ENCODE results near the gene CDH20. TPM values are rescaled to one million over a fixed set of nuclear protein-coding genes. Genes with fewer than 3 reads are reported as not detected.
A peak's percentile ranks its signal among the peaks of the same experiment; 100 is the strongest.

CDH20 gene
- total RNA-seq, 1 donor from 2014 or later: not detected

- Histone ChIP-seq H3K27me3 (ENCODE audit: control insufficient read depth, insufficient read depth, low read length) (no peaks in the 10 kb centered on the region), H3K4me3 (ENCODE audit: low read depth, low read length) (no peak overlapping the region), H3K36me3 (ENCODE audit: control insufficient read depth, insufficient read depth, low read length) (no peaks in the 10 kb centered on the region)
- DNase-seq (ENCODE audit: low read depth): peak; percentile 49
- TF ChIP-seq CTCF (IDR thresholded peaks at IDR 0.05; ENCODE audit: insufficient read depth, low read length, poor library complexity, severe bottlenecking): peak; percentile 83
These were observed 218.4 kb downstream of the CDH20 start for GRCh38 chr18:61551586-61551985.

GRCh38 chr18:61553045-61553659 lies 219.9 kb downstream of the CDH20 start:
- H3K27me3 ChIP-seq (ENCODE audit: control insufficient read depth, insufficient read depth, low read length): no peaks in the 10 kb centered on the region
- no peak overlapping the region for H3K4me3 ChIP-seq (ENCODE audit: low read depth, low read length)
- no peak for TF ChIP-seq CTCF (IDR thresholded peaks at IDR 0.05; ENCODE audit: insufficient read depth, low read length, poor library complexity, severe bottlenecking)
- H3K36me3 ChIP-seq (ENCODE audit: control insufficient read depth, insufficient read depth, low read length): no peaks in the 10 kb centered on the region
- DNase-seq (ENCODE audit: low read depth): no peak

GRCh38 chr18:61554117-61554776 lies 221.0 kb downstream of the CDH20 start:
- no peaks in the 10 kb centered on the region for H3K36me3 ChIP-seq (ENCODE audit: control insufficient read depth, insufficient read depth, low read length)
- no peak for TF ChIP-seq CTCF (IDR thresholded peaks at IDR 0.05; ENCODE audit: insufficient read depth, low read length, poor library complexity, severe bottlenecking)
- no peaks in the 10 kb centered on the region for H3K27me3 ChIP-seq (ENCODE audit: control insufficient read depth, insufficient read depth, low read length)
- DNase-seq (ENCODE audit: low read depth): no peak
- H3K4me3 ChIP-seq (ENCODE audit: low read depth, low read length): no peak overlapping the region

GRCh38 chr18:61554946-61555361 lies 221.7 kb downstream of the CDH20 start:
- Histone ChIP-seq H3K27me3 (ENCODE audit: control insufficient read depth, insufficient read depth, low read length) (no peaks in the 10 kb centered on the region), H3K36me3 (ENCODE audit: control insufficient read depth, insufficient read depth, low read length) (no peaks in the 10 kb centered on the region), H3K4me3 (ENCODE audit: low read depth, low read length) (no peak overlapping the region)
- TF ChIP-seq CTCF (IDR thresholded peaks at IDR 0.05; ENCODE audit: insufficient read depth, low read length, poor library complexity, severe bottlenecking): no peak
- no peak for DNase-seq (ENCODE audit: low read depth)

- Histone ChIP-seq H3K4me3 (ENCODE audit: low read depth, low read length) (no peak overlapping the region), H3K36me3 (ENCODE audit: control insufficient read depth, insufficient read depth, low read length) (no peaks in the 10 kb centered on the region), H3K27me3 (ENCODE audit: control insufficient read depth, insufficient read depth, low read length) (no peaks in the 10 kb centered on the region)
- no peak for TF ChIP-seq CTCF (IDR thresholded peaks at IDR 0.05; ENCODE audit: insufficient read depth, low read length, poor library complexity, severe bottlenecking)
- no peak for DNase-seq (ENCODE audit: low read depth)
These were observed 223.1 kb downstream of the CDH20 start for GRCh38 chr18:61556316-61556715.

- H3K4me3 ChIP-seq (ENCODE audit: low read depth, low read length): no peak overlapping the region
- H3K36me3 ChIP-seq (ENCODE audit: control insufficient read depth, insufficient read depth, low read length): no peaks in the 10 kb centered on the region
- no peak for TF ChIP-seq CTCF (IDR thresholded peaks at IDR 0.05; ENCODE audit: insufficient read depth, low read length, poor library complexity, severe bottlenecking)
- H3K27me3 ChIP-seq (ENCODE audit: control insufficient read depth, insufficient read depth, low read length): no peaks in the 10 kb centered on the region
- DNase-seq (ENCODE audit: low read depth): no peak
These were observed 223.6 kb downstream of the CDH20 start for GRCh38 chr18:61556862-61557261.

Data from kidney epithelial cell (primary cell).